UCSD-AML1 (cell line): ENCODE measurements around the gene CCDC50.

Source experiments
- DNase-seq: peaks from one replicate; lab custom pipeline; 2025; ENCODE audit not compliant: unreplicated experiment; lab: John Stamatoyannopoulos, UW

CCDC50 gene

DNA sequence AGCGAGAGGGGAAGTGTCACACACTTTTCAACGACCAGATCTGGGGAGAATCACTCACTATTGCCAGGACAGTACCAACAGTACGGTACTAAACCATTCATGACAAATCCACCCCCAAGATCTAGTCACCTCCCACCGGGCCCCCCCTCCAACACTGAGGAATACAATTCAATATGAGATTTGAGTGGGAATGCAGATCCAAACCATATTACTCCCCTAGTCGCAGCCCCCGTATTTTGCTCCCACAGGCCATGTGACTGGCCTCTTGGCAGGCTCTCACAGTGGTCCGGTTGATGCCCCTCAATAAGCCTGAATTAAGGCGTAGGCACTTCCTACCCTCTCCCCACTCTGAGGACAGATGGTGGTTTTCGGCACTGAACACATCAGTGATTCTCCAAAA, 86.4 kb downstream of the CCDC50 start:
- DNase-seq: no peak

DNA sequence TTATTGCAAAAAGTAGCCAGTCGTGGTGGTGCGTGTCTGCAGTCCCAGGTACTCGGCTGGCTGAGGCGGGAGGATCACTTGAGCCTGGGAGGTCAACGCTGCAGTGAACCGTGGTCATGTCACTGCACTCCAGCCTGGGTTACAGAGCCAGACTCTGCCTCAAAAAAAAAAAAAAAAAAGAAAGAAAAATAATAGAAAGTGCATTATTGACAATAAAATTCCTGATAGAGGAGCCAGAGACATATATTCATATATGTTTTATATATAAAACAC, 88.2 kb downstream of the CCDC50 start:
- no peak for DNase-seq

DNA sequence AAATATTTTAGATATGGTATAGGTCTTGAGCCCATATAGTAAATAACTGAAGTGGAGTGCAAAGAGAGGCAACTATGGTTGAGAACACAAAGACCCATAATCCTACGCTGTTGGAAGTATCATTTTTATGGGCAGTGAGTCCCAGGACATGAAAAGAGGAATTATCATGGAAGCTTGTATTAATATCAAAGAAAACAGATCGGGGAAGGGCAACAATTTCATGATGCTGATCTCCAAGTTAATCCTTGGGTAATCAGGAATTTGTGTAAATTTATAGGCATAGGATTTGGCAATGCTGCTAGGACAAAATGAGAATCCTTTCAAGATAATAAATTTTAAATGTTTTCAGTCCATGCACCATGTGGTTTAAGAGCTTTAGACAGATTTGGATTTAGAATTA, 91.6 kb downstream of the CCDC50 start:
- no peak for DNase-seq

- DNase-seq: no peak
These were observed 95.7 kb downstream of the CCDC50 start for GRCh38 chr3:191424881-191425280.

GRCh38 chr3:191425322-191425734, 96.1 kb downstream of the CCDC50 start:
- no peak for DNase-seq

DNA sequence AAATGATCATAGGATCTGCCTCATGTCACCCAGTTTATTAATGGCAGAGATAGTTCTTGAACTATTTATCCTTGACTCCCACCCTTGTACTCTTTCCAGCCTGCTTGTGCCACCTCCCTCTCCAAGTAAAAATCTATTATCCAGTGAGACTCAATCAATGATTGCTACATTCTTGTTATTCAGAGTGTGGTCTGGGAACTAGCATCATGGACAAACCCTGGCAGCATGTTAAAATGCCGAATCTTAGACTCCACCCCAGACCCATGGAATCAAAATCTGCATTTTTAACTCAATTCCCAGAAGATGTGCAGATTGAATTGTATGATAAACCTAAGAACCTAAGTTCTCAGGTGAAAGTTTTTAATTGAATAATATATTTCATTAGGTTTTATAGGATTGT, 97.1 kb downstream of the CCDC50 start:
- no peak for DNase-seq

DNA sequence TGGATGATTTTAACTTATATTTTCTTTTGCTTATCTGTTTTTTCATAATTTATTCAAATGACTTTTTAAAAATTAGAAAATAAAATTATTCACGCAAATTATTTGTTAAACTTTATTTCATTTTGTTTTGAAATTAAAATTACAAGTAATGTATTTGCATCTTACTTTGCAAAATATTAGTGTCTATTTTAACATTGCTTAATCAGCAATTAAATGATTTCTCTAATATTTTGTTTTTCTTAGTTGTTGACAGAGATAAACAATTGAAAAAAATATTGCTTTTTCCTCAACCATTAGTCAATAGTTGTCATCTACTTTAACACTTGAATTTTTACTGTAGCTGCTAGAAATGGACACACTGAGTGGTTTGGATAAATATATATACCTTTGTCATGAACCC, 99.0 kb downstream of the CCDC50 start:
- DNase-seq: no peak

DNA sequence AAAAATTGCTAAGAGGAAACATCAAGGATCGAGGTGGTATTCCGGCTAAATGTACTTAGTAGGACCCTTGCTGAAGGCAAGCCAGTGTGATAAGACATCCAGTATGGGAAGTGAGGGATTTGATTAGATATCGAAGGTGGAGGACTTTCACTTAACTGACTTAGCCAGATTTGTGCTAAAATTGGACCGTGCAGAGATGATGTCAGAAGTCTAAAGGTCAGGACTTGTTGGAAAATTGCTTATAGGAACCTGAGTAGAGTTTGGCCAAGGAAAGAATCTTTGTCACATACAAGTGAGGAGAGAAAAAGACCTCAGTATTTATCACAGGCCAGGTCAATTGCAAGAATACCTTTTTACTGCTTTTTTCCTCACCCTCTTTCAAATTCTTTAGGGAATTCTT, 100.9 kb downstream of the CCDC50 start:
- DNase-seq: no peak

DNA sequence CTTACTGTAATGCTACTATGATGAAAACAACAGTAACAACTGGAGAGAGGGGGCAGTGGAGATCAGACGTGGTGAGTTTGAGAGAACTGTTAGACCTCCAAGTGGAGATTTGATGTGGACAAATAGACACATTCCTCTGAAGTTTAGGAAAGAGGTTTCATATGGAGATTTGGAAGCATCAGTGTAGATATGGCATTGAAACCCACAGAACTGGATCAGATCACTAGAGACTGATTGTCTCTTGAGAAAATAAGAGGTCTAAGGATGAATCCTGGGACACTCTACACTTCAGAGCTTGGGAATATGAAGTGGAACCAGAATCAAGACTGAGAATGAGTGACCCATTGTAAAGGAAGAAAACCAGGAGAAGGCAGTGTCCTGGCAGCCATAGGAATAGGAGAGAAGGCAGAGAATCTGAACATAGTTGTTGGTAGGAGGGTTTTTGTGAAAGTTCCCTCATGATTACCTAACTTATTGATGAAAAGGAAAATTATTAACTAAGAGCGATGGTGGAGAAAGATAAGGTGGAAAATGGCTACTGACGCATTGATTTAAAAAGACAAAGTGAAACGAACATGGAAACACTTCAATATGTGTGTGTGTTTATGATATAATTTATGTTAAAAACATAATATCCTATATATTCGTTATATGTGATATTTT, 102.1 kb downstream of the CCDC50 start:
- DNase-seq: no peak

DNA sequence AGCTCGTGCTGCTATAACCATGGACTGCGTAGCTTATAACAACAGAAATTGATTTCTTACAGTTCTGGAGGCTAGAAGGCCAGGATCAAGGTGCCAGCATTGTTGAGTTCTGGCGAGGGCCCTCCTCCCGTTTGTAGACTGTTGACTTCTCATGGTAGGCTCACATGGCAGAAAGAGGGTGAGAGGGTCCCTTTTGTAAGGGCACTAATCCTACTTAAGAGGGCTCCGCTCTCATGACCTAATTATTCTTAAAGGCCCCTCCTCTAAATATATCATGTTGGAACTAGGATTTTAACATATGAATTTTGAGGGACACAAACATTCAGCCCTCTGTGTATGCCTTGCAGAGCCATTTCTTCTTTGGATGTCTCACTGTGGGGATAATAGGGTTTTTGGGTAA, 103.0 kb downstream of the CCDC50 start:
- no peak for DNase-seq

GRCh38 chr3:191434024-191434423, 104.8 kb downstream of the CCDC50 start:
- DNase-seq: no peak

- DNase-seq: no peak
These were observed 106.8 kb downstream of the CCDC50 start for GRCh38 chr3:191435981-191436380.

GRCh38 chr3:191438150-191438814, 109.1 kb downstream of the CCDC50 start:
- no peak for DNase-seq

DNA sequence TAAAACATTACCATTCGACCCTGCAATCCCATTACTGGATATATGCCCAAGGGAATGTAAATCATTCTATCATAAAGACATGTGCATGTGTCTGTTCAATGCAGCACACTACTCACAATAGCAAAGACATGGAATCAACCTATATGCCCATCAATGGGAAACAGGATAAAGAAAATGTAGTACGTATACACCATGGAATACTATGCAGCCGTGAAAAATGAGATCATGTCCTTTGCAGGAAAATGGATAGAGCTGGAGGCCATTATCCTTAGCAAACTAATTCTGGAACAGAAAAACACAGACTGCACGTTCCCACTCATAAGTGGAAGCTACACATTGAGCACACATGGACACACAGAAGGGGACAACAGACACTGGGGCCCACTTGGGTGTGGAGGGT, 111.3 kb downstream of the CCDC50 start:
- DNase-seq: no peak

- DNase-seq: no peak
These were observed 112.5 kb downstream of the CCDC50 start for GRCh38 chr3:191441687-191442086.

DNA sequence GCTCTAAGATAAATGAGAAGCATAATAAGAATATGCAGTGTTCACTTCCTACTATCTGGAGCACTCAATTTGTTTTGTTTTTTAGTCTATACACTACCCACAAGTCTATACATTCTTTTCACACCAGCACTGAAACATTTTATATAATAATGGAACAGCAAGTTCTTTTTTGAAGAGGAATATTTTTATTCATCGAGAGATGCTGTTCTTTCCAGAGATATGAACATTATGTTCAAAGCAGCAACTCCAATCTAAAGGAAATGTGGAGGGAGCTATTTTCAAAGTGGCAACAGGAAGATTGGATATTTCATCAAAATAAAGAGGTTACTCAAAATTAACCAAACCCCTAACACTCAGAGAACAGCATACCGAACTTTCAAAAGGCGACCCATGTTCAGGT, 115.4 kb downstream of the CCDC50 start:
- DNase-seq: no peak
